GM13976 (cell line): ENCODE results near the gene SAMD4B.
"Not testable (repeated sequence)": the region's sequence is repeated elsewhere in the genome, so short reads cannot be mapped to it uniquely, and the experiment has no call there.

Experiments used
- DNase-seq: peaks from one replicate; pipeline ENCODE4 v3.0.0; 2012; ENCODE audit warnings: low spot score
- in situ Hi-C: fragments of 300-500 bp; cut with MboI; formaldehyde crosslinking; loops from one replicate; pipeline ENCODE4 v1.12.0; 2022; ENCODE audit warnings: low sequenced_read_pairs, mixed read lengths, inconsistent platforms; ENCODE audit not compliant: unreplicated experiment
- TF ChIP-seq, protein P1 (sequence below): IDR thresholded peaks from 2 replicates; pipeline ENCODE4 v1.5.1; 2012; ENCODE audit warnings: borderline replicate concordance, mild to moderate bottlenecking; ENCODE audit not compliant: insufficient read depth; ENCODE audit errors: extremely low read depth, missing control alignments, control extremely low read depth

SAMD4B gene

DNA sequence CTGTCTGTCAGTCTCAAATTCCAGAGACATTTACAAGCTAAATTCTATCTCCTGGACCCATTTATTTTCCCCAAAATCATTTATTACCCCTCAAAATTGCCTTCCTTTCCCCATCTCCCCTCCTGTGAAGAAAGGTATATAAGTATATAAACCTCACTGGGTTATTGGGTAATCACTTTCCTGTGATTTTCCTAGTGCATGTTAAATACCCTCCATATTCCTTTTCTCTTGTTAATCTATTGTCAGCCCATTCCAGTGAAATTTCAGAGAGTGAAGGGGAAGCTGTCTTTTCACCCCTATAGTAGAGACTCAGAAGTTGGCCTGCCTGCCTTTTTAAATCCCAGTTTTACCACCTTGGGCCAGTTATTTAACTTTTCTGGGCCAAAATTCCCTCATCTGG, 36.1 kb upstream of the SAMD4B start:
- TF ChIP-seq, protein P1, sequence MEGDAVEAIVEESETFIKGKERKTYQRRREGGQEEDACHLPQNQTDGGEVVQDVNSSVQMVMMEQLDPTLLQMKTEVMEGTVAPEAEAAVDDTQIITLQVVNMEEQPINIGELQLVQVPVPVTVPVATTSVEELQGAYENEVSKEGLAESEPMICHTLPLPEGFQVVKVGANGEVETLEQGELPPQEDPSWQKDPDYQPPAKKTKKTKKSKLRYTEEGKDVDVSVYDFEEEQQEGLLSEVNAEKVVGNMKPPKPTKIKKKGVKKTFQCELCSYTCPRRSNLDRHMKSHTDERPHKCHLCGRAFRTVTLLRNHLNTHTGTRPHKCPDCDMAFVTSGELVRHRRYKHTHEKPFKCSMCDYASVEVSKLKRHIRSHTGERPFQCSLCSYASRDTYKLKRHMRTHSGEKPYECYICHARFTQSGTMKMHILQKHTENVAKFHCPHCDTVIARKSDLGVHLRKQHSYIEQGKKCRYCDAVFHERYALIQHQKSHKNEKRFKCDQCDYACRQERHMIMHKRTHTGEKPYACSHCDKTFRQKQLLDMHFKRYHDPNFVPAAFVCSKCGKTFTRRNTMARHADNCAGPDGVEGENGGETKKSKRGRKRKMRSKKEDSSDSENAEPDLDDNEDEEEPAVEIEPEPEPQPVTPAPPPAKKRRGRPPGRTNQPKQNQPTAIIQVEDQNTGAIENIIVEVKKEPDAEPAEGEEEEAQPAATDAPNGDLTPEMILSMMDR, result no peak
- no peak for DNase-seq
- in situ Hi-C loops, result no loop called here

DNA sequence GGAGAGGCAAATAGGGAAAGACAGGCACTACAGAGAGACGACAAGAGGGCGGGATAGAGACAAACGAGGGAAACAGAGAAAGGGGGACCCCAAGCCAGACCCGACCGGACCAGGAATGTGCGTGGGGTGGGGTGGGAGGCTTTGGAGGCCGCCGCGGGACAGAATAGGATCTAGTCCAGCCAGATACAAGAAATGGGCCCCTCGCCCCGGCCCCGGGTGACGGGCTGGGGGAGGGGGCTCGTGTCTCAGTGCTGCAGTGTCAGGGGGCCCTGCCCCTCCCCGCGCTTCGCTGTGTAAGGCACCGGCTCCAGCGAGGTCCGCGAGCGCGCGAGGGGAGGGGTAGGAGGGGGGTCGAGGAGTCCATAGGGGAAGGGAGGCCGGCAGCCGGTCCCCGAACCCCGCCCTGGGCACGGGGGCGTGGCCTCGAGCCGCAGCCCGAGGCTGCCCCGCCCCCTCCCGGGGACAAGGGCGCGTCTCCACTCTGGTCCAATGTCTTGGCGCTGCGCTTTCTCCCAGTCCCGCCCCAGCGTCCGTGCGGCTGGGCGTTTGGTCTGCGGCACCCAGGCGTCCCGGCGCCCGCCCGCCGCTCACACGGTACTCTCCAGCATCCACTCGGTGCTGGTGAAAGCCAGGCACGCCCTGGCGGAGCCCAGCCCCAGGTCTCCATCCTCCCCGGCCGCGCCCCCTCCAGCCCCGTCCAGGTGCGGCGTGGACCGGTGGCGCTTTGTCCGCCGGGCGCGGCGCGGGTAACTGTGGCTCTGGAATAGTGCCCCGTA, 35.0 kb upstream of the SAMD4B start:
- in situ Hi-C loops, result no loop called here

DNA sequence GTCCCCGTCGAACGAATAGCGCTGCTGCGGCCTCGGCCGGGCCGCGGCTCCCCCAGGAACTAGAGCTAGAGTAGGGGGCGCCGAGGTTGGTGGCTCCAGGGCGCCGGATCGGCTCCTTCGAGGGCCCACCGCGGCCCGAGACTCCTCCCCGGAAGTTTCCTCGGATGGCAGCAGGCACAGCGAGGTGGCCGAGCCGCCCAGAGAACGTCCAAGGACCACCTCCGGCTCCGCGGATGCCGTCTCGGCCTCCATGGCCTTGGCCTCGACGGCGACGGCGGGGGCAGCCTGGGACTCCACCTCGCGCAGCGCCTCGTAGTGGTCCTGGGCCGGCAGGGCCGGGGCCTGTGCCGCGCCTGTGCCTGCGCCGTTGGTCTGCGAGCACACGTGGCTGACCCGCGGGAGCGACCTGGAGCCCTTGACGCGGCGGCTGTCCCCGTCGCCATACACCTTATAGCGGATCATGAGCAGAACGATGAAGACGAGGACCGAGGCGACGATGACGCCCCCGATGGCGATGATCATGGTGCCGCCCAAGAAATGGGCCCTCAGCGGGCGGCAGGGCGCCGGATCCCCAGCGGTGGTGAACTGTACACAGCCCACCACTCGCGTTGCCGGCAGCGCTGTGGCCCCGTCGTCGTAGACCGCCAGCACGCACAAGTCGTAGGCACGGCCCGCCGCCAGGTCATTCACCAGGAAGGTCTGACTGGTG, 34.2 kb upstream of the SAMD4B start:
- TF ChIP-seq, protein P1, result no peak
- in situ Hi-C loops, result no loop called here
- no peak for DNase-seq

More for the DNA sequence above, 35.0 kb upstream of the SAMD4B start:
- no peak for DNase-seq
- TF ChIP-seq, protein P1, result no peak

DNA sequence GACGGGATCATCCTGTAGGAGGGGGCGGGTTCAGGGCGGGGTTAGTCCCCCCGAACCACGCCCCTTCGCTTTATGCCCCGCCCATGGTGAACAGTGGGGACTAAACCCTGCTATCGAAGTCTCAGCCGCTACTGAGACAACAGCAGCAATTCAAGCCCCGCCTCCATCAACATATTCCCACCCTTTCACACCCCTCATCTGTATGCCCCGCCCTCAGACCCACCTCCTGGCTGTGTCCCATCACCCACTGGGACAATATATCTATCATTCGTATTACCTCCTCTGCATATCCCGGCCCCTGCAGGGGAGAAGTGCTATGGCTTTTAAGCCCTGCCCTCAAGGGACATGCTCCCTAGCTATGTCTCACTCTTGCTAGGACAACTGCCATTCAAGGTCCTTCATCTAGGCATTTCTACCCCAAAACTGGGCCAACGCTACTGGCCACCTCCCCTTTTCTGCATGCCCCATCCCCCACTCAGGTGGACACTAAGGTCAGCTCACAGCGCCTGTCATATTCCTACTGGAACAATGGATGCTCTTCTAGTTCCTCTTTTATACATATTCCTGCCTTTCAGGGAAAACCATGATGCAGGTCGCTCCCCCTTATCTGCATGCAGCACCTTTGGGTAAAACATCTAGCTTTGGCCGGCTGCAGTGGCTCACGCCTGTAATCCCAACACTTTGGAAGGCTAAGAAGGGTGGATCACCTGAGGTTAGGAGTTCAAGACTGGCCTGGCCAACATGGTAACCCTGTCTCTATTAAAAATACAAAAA, 33.5 kb upstream of the SAMD4B start:
- TF ChIP-seq, protein P1, result no peak
- in situ Hi-C loops, result no loop called here
- DNase-seq, result no peak

DNA sequence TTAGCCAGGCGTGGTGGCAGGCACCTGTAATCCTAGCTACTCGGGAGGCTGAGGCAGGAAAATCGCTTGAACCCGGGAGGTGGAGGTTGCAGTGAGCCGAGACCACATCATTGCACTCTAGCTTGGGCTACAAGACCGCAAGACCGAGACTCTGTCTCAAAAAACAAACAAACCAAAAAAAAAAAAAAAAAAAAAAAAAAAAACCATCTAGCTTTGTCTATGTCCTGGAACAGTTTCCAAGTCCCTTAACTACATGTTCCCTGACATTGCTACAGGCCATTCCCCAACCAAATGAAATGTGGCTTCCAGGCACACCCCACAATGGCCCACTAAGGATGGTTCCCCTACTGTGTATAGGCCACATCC, 32.9 kb upstream of the SAMD4B start:
- in situ Hi-C loops, DNase-seq: not testable (repeated sequence)

DNA sequence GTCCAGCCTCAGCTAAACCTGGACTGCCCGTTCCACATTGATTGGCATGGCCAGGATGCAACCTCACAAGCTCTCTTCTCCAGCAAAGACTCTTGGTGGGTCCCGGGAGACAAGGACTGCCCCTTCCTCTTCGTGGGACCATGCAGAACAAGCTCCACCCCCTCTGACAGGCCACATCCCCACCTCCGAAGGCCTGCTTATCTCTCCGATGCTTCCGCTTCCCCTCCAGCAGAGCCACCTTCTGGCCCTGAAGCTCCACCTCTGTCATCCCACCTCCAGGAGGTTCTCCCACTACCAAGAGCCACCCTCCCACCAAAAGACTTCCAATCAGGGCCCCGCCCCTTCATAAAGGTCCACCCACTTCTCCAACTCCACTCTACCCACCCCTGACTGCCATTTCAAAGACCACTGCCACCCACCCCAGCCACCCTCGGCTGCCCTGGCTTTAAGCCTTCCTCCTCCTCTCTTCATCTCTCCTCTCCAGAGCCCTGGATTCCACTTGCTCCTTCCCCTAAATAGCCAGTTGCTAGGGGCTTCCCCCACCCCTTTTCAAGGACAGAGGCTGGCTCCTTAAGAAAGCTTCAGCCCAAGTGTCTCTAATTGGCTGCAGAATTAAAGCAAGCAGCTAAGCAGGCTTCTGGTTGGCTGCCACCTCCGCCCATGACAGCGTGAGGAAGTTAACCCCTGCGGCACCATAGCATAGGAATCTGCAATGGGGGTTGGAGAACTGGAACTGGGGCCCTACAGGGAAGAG, 31.5 kb upstream of the SAMD4B start:
- DNase-seq, result no peak
- in situ Hi-C loops, result no loop called here
- TF ChIP-seq, protein P1, result no peak
